C4-2B (cell line): Measurements from ENCODE around the gene MAST4.
A peak's percentile ranks its signal among the peaks of the same experiment; 100 is the strongest.

ENCODE experiments used
- H3K27ac ChIP-seq: fragments of 450-650 bp; 2 replicates; pipeline ENCODE4 v1.5.1; 2017
- ZFX ChIP-seq: fragments of 450-650 bp; IDR thresholded peaks from 2 replicates; pipeline ENCODE4 v1.6.1; 2017
- TF ChIP-seq, protein P1 (sequence below): fragments of 450-650 bp; conservative IDR thresholded peaks from 2 replicates; pipeline ENCODE4 v1.5.1; 2017; ENCODE audit warnings: mild to moderate bottlenecking

The MAST4 gene

GRCh38 chr5:67160985-67161384, 564.8 kb downstream of the MAST4 start:
- TF ChIP-seq ZFX = no peak
- TF ChIP-seq, protein P1, sequence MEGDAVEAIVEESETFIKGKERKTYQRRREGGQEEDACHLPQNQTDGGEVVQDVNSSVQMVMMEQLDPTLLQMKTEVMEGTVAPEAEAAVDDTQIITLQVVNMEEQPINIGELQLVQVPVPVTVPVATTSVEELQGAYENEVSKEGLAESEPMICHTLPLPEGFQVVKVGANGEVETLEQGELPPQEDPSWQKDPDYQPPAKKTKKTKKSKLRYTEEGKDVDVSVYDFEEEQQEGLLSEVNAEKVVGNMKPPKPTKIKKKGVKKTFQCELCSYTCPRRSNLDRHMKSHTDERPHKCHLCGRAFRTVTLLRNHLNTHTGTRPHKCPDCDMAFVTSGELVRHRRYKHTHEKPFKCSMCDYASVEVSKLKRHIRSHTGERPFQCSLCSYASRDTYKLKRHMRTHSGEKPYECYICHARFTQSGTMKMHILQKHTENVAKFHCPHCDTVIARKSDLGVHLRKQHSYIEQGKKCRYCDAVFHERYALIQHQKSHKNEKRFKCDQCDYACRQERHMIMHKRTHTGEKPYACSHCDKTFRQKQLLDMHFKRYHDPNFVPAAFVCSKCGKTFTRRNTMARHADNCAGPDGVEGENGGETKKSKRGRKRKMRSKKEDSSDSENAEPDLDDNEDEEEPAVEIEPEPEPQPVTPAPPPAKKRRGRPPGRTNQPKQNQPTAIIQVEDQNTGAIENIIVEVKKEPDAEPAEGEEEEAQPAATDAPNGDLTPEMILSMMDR = no peak
- no peak overlapping the region for H3K27ac ChIP-seq

- H3K27ac ChIP-seq = no peak overlapping the region
- no peak for TF ChIP-seq ZFX
- TF ChIP-seq, protein P1 = no peak
Observed at GRCh38 chr5:67161767-67162166, 565.6 kb downstream of the MAST4 start.

GRCh38 chr5:67163231-67163756, 567.1 kb downstream of the MAST4 start:
- TF ChIP-seq, protein P1 = no peak
- TF ChIP-seq ZFX = no peak
- H3K27ac ChIP-seq = no peak overlapping the region

- TF ChIP-seq, protein P1 = no peak
- no peak for TF ChIP-seq ZFX
- H3K27ac ChIP-seq = no peak overlapping the region
Observed at GRCh38 chr5:67163863-67164595, 567.8 kb downstream of the MAST4 start.

- no peak overlapping the region for H3K27ac ChIP-seq
Observed at GRCh38 chr5:67164856-67165525, 568.8 kb downstream of the MAST4 start.

DNA sequence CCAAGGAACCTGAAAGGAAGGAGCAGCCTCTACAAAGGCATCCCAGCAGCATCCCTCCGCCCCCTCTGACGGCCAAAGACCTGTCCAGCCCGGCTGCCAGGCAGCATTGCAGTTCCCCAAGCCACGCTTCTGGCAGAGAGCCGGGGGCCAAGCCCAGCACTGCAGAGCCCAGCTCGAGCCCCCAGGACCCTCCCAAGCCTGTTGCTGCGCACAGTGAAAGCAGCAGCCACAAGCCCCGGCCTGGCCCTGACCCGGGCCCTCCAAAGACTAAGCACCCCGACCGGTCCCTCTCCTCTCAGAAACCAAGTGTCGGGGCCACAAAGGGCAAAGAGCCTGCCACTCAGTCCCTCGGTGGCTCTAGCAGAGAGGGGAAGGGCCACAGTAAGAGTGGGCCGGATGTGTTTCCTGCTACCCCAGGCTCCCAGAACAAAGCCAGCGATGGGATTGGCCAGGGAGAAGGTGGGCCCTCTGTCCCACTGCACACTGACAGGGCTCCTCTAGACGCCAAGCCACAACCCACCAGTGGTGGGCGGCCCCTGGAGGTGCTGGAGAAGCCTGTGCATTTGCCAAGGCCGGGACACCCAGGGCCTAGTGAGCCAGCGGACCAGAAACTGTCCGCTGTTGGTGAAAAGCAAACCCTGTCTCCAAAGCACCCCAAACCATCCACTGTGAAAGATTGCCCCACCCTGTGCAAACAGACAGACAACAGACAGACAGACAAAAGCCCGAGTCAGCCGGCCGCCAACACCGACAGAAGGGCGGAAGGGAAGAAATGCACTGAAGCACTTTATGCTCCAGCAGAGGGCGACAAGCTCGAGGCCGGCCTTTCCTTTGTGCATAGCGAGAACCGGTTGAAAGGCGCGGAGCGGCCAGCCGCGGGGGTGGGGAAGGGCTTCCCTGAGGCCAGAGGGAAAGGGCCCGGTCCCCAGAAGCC, 569.6 kb downstream of the MAST4 start:
- TF ChIP-seq ZFX = no peak
- TF ChIP-seq, protein P1 = peak; percentile 35
- no peak overlapping the region for H3K27ac ChIP-seq

More at GRCh38 chr5:67164856-67165525, 568.8 kb downstream of the MAST4 start:
- TF ChIP-seq ZFX = no peak
- TF ChIP-seq, protein P1 = no peak
